NB4 (cell line): ENCODE data around the gene TSPAN15.

Source experiments
- CTCF ChIP-seq: IDR thresholded peaks from one replicate; pipeline ENCODE4 v1.5.1; 2012; ENCODE audit warnings: low read depth, low read length
- MAX ChIP-seq: IDR thresholded peaks from 2 replicates; pipeline ENCODE4 v1.6.1; 2011; ENCODE audit warnings: low read depth, low read length
- MYC ChIP-seq: IDR thresholded peaks from 2 replicates; pipeline ENCODE4 v1.6.1; 2011; ENCODE audit warnings: low read depth, low read length
- POLR2A ChIP-seq: IDR thresholded peaks from 2 replicates; pipeline ENCODE4 v1.6.1; 2011; ENCODE audit warnings: mild to moderate bottlenecking; ENCODE audit not compliant: insufficient read length; ENCODE audit errors: extremely low read depth

DNA sequence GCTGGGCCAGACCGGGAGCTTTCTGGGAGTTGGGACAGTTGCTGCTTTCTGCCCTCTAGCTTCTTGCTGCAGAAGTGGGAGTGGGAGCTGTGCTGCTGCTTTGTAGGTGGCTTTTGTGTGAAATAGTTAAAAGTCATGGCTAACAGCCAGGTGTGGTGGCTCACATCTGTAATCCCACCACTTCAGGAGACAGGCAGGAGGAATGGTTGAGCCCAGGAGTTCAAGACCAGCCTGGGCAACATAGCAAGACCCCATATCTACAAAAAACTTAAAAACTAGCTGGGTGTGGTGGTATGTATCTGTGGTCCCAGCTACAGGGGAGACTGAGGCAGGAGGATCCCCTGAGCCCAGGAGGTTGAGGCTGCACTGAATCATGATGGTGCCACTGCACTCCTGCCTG lies 48.2 kb upstream of the TSPAN15 start:
- no peak for TF ChIP-seq CTCF
- no peak for TF ChIP-seq POLR2A
- TF ChIP-seq MAX, result no peak
- TF ChIP-seq MYC, result no peak
